K562 (cell line): Measurements from ENCODE around the gene IFI6.

Experiments
- FOXM1 ChIP-seq, 2 experiments: fragments of 450-650 bp in 1 of 2; sonication (generic) in 1 of 2; formaldehyde crosslinking in 1 of 2; IDR thresholded peaks; 2 replicates each; pipeline versions ENCODE4 v1.6.1 to v1.9.0; 2017 to 2022; ENCODE audit warnings: low read depth in 2 of 2, mild to moderate bottlenecking in 2 of 2, missing genetic modification reagents in 1 of 2, moderate library complexity in 1 of 2
- HNRNPK ChIP-seq: fragments of 200-400 bp; formaldehyde crosslinking; IDR thresholded peaks from one replicate; pipeline ENCODE4 v1.6.1; 2018; ENCODE audit warnings: mild to moderate bottlenecking, low read depth, low read length; ENCODE audit not compliant: poor library complexity, severe bottlenecking
- HSF4 ChIP-seq: fragments of 250-450 bp; sonication (Bioruptor Pico); IDR thresholded peaks from 2 replicates; pipeline ENCODE4 v2.1.2; 2022; ENCODE audit warnings: mild to moderate bottlenecking, moderate library complexity, borderline replicate concordance
- POLR2AphosphoS5 ChIP-seq: IDR thresholded peaks from 2 replicates; pipeline ENCODE4 v1.6.1; 2011; ENCODE audit warnings: mild to moderate bottlenecking, low read depth, low read length, moderate library complexity; ENCODE audit not compliant: control insufficient read depth, insufficient read depth
- POLR2G ChIP-seq: fragments of 200-400 bp; formaldehyde crosslinking; IDR thresholded peaks from 2 replicates; pipeline ENCODE4 v1.6.1; 2017; ENCODE audit warnings: low read depth, mild to moderate bottlenecking, antibody characterized with exemption, low read length, moderate library complexity
- TCF3 ChIP-seq: sonication (generic); formaldehyde crosslinking; IDR thresholded peaks from 2 replicates; pipeline ENCODE4 v1.4.0; 2020; ENCODE audit warnings: mild to moderate bottlenecking, missing genetic modification reagents
- TEAD2 ChIP-seq: fragments of 450-650 bp; IDR thresholded peaks from 2 replicates; pipeline ENCODE4 v1.6.1; 2016; ENCODE audit warnings: missing genetic modification characterization, control low read depth, missing compliant biosample characterization
- TF ChIP-seq, protein P1 (sequence below), 3 experiments: IDR thresholded peaks in 2 of 3; conservative IDR thresholded peaks in 1 of 3; 2 replicates each; pipeline ENCODE4 v1.5.1; 2011 to 2012; ENCODE audit warnings: low read length in 3 of 3, mild to moderate bottlenecking in 3 of 3, control low read depth in 2 of 3, improper control_type of control experiment in 1 of 3, inconsistent platforms in 1 of 3, low read depth in 1 of 3, mixed read lengths in 1 of 3, moderate library complexity in 1 of 3; ENCODE audit not compliant: insufficient read depth in 2 of 3
- TF ChIP-seq, protein P2 (sequence below), 2 experiments: fragments of 450-650 bp in 1 of 2; sonication (generic) in 1 of 2; formaldehyde crosslinking in 1 of 2; IDR thresholded peaks; 2 replicates each; pipeline versions ENCODE4 v1.7.1 to v1.9.0; 2016 to 2022; ENCODE audit warnings: inconsistent platforms in 1 of 2, mild to moderate bottlenecking in 1 of 2, missing genetic modification reagents in 1 of 2
- TF ChIP-seq, protein P3 (sequence below): sonication (generic); formaldehyde crosslinking; IDR thresholded peaks from 2 replicates; pipeline ENCODE4 v1.4.0; 2020; ENCODE audit warnings: mild to moderate bottlenecking, missing genetic modification reagents
- TF ChIP-seq, protein P4 (sequence below): fragments of 250-450 bp; sonication (Bioruptor Pico); IDR thresholded peaks from 2 replicates; pipeline ENCODE4 v1.4.0; 2020; ENCODE audit warnings: mild to moderate bottlenecking
- TF ChIP-seq, protein P5 (sequence below): sonication (generic); formaldehyde crosslinking; IDR thresholded peaks from 2 replicates; pipeline ENCODE4 v1.8.0; 2022; ENCODE audit warnings: mild to moderate bottlenecking, low read depth, missing genetic modification reagents
- TF ChIP-seq, protein P6 (sequence below): sonication (generic); formaldehyde crosslinking; IDR thresholded peaks from 2 replicates; pipeline ENCODE4 v1.8.1; 2023; ENCODE audit warnings: mild to moderate bottlenecking, missing genetic modification reagents

DNA sequence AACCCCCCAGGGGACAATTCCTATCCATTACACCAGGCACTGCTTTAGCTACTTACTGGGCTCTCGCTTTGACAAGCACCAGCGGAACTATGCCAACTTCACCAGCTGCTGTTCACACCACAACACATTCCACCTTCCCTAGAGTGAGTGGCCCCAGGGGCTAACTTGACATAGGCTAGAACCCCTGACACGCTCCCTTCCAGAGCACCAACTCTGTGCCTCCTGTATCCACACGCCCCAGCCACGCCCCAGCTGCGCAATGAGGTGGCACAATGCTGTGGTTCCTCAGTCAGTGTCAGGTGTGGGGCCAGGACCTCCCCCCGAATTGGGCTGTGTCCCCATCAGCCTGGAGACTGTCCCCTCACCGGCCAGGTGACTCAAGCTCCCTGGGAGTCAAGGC, 25.3 kb downstream of the IFI6 start:
- no peak for TF ChIP-seq POLR2G
- TF ChIP-seq POLR2AphosphoS5, result no peak
- TF ChIP-seq, protein P1, sequence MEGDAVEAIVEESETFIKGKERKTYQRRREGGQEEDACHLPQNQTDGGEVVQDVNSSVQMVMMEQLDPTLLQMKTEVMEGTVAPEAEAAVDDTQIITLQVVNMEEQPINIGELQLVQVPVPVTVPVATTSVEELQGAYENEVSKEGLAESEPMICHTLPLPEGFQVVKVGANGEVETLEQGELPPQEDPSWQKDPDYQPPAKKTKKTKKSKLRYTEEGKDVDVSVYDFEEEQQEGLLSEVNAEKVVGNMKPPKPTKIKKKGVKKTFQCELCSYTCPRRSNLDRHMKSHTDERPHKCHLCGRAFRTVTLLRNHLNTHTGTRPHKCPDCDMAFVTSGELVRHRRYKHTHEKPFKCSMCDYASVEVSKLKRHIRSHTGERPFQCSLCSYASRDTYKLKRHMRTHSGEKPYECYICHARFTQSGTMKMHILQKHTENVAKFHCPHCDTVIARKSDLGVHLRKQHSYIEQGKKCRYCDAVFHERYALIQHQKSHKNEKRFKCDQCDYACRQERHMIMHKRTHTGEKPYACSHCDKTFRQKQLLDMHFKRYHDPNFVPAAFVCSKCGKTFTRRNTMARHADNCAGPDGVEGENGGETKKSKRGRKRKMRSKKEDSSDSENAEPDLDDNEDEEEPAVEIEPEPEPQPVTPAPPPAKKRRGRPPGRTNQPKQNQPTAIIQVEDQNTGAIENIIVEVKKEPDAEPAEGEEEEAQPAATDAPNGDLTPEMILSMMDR (IDR thresholded peaks at IDR 0.05 in 2 of 3, conservative IDR thresholded peaks at IDR 0.05 in 1 of 3; ENCODE audit: insufficient read depth in 2 of 3, low read depth in 1 of 3, low read length in 3 of 3), result no peak
- TF ChIP-seq, protein P2, sequence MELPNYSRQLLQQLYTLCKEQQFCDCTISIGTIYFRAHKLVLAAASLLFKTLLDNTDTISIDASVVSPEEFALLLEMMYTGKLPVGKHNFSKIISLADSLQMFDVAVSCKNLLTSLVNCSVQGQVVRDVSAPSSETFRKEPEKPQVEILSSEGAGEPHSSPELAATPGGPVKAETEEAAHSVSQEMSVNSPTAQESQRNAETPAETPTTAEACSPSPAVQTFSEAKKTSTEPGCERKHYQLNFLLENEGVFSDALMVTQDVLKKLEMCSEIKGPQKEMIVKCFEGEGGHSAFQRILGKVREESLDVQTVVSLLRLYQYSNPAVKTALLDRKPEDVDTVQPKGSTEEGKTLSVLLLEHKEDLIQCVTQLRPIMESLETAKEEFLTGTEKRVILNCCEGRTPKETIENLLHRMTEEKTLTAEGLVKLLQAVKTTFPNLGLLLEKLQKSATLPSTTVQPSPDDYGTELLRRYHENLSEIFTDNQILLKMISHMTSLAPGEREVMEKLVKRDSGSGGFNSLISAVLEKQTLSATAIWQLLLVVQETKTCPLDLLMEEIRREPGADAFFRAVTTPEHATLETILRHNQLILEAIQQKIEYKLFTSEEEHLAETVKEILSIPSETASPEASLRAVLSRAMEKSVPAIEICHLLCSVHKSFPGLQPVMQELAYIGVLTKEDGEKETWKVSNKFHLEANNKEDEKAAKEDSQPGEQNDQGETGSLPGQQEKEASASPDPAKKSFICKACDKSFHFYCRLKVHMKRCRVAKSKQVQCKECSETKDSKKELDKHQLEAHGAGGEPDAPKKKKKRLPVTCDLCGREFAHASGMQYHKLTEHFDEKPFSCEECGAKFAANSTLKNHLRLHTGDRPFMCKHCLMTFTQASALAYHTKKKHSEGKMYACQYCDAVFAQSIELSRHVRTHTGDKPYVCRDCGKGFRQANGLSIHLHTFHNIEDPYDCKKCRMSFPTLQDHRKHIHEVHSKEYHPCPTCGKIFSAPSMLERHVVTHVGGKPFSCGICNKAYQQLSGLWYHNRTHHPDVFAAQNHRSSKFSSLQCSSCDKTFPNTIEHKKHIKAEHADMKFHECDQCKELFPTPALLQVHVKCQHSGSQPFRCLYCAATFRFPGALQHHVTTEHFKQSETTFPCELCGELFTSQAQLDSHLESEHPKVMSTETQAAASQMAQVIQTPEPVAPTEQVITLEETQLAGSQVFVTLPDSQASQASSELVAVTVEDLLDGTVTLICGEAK (IDR thresholded peaks at IDR 0.05), result no peak
- TF ChIP-seq, protein P2 (CRISPR knock-in tag; IDR thresholded peaks at IDR 0.05), result no peak
- no peak for TF ChIP-seq TCF3 (CRISPR knock-in tag)
- TF ChIP-seq, protein P3, sequence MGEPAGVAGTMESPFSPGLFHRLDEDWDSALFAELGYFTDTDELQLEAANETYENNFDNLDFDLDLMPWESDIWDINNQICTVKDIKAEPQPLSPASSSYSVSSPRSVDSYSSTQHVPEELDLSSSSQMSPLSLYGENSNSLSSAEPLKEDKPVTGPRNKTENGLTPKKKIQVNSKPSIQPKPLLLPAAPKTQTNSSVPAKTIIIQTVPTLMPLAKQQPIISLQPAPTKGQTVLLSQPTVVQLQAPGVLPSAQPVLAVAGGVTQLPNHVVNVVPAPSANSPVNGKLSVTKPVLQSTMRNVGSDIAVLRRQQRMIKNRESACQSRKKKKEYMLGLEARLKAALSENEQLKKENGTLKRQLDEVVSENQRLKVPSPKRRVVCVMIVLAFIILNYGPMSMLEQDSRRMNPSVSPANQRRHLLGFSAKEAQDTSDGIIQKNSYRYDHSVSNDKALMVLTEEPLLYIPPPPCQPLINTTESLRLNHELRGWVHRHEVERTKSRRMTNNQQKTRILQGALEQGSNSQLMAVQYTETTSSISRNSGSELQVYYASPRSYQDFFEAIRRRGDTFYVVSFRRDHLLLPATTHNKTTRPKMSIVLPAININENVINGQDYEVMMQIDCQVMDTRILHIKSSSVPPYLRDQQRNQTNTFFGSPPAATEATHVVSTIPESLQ (CRISPR knock-in tag), result no peak
- no peak for TF ChIP-seq TEAD2
- TF ChIP-seq, protein P4, sequence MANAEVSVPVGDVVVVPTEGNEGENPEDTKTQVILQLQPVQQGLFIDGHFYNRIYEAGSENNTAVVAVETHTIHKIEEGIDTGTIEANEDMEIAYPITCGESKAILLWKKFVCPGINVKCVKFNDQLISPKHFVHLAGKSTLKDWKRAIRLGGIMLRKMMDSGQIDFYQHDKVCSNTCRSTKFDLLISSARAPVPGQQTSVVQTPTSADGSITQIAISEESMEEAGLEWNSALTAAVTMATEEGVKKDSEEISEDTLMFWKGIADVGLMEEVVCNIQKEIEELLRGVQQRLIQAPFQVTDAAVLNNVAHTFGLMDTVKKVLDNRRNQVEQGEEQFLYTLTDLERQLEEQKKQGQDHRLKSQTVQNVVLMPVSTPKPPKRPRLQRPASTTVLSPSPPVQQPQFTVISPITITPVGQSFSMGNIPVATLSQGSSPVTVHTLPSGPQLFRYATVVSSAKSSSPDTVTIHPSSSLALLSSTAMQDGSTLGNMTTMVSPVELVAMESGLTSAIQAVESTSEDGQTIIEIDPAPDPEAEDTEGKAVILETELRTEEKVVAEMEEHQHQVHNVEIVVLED (CRISPR knock-in tag), result no peak
- TF ChIP-seq, protein P5, sequence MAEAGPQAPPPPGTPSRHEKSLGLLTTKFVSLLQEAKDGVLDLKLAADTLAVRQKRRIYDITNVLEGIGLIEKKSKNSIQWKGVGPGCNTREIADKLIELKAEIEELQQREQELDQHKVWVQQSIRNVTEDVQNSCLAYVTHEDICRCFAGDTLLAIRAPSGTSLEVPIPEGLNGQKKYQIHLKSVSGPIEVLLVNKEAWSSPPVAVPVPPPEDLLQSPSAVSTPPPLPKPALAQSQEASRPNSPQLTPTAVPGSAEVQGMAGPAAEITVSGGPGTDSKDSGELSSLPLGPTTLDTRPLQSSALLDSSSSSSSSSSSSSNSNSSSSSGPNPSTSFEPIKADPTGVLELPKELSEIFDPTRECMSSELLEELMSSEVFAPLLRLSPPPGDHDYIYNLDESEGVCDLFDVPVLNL, result no peak
- TF ChIP-seq, protein P6, sequence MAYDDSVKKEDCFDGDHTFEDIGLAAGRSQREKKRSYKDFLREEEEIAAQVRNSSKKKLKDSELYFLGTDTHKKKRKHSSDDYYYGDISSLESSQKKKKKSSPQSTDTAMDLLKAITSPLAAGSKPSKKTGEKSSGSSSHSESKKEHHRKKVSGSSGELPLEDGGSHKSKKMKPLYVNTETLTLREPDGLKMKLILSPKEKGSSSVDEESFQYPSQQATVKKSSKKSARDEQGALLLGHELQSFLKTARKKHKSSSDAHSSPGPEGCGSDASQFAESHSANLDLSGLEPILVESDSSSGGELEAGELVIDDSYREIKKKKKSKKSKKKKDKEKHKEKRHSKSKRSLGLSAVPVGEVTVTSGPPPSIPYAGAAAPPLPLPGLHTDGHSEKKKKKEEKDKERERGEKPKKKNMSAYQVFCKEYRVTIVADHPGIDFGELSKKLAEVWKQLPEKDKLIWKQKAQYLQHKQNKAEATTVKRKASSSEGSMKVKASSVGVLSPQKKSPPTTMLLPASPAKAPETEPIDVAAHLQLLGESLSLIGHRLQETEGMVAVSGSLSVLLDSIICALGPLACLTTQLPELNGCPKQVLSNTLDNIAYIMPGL (CRISPR knock-in tag), result no peak
- no peak for TF ChIP-seq HNRNPK
- TF ChIP-seq FOXM1 (IDR thresholded peaks at IDR 0.05; ENCODE audit: low read depth), result no peak
- TF ChIP-seq FOXM1 (CRISPR knock-in tag; IDR thresholded peaks at IDR 0.05; ENCODE audit: low read depth), result no peak
- no peak for TF ChIP-seq HSF4 (CRISPR knock-in tag)
